Cardiac muscle cell (in vitro differentiated cells and primary cell): ENCODE measurements around the gene IMPDH1. TPM values are rescaled to one million over a fixed set of nuclear protein-coding genes. Genes with fewer than 3 reads are reported as not detected.

Experiments used
- DNase-seq, 2 donors: peaks; one replicate each; pipeline versions ENCODE4 v3.0.0 to v3.0.0-alpha.2; 2010 to 2017; ENCODE audit warnings: low read depth in 1 of 2, low spot score in 1 of 2
- H3K27ac ChIP-seq: fragments of 200-600 bp; sonication (generic); 2 replicates; pipeline ENCODE4 v1.5.1; 2016
- H3K27me3 ChIP-seq: fragments of 200-600 bp; sonication (generic); 2 replicates; pipeline ENCODE4 v1.6.0; 2016; ENCODE audit warnings: control low read depth
- H3K36me3 ChIP-seq: fragments of 200-600 bp; sonication (generic); 2 replicates; pipeline ENCODE4 v1.5.1; 2016; ENCODE audit warnings: control low read depth
- H3K4me1 ChIP-seq: fragments of 200-600 bp; sonication (generic); 2 replicates; pipeline ENCODE4 v1.8.1; 2017; ENCODE audit warnings: low read depth, mild to moderate bottlenecking, mixed run types
- H3K4me3 ChIP-seq: fragments of 200-600 bp; sonication (generic); 2 replicates; pipeline ENCODE4 v1.5.1; 2016; ENCODE audit warnings: mild to moderate bottlenecking
- H3K9me3 ChIP-seq: fragments of 200-600 bp; sonication (generic); 2 replicates; pipeline ENCODE4 v1.5.1; 2017; ENCODE audit warnings: low read depth, mild to moderate bottlenecking, control low read depth
- polyA plus RNA-seq: library from polyadenylated mRNA; unstranded; fragments of >200 nt; fragmentation: Nextera tagmentation; extraction: Ambion mirVana; gene quantifications from 2 replicates; pipeline ENCODE4 v1.2.1, GENCODE V29; 2016
- total RNA-seq: library from RNA; depleted of rRNA; stranded (reverse); fragments of >200 nt; gene quantifications from 2 replicates; pipeline ENCODE4 v1.2.3, GENCODE V29; 2016
- TF ChIP-seq, protein P1 (sequence below): IDR thresholded peaks from 2 replicates; pipeline ENCODE4 v1.5.1; 2012; ENCODE audit warnings: low read depth, mild to moderate bottlenecking, low read length

The IMPDH1 gene
- total and polyA plus RNA-seq, 2 experiments from 2014 or later: 20.5 to 24.0 TPM

DNA sequence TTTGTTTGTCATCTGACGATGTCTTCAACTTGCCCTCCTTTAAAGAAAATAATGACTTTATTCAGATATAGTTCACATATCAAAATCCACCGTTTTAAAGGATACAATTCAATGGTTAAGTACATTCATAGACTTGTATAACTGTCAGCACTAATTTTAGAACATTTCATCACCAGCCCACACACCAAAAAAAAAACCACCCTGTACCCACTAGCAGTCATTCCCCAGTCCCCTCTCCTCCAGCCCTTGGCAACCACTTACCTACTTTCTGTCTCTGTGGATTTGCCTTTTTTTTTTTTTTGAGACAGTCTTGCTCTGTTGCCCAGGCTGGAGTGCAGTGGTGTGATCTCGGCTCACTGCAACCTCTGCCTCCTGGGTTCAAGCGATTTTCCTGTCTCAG lies 40.6 kb upstream of the IMPDH1 start:
- peak in 1 of 2 donors; percentile 29 for DNase-seq

DNA sequence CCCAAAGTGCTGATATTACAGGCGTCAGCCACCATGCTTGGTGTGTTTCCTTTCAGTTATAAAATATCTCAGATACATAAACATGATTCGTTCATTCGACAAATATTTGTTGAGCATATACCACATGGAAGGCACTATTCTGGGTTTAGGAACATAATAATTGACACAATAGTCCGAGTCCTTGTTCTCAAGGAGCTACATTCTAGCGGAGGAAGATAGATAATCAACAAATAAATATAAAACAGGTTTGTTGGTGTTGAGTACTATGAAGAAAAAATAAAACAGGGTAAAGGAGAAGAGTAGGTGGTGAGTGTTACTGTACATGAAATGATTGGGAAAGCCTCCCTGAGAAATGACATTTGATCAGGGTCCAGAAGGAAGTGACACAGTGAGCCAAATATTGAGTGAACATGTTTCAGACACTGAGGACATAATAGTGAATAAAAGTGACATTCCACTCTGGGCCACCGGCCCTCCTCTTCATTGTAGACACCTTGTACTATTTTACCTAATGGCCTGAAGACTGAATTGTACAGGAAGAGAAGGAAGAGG lies 39.0 kb upstream of the IMPDH1 start:
- Histone ChIP-seq H3K4me3 (no peak overlapping the region), H3K9me3 (no peaks in the 10 kb centered on the region), H3K27ac (no peak overlapping the region), H3K36me3 (no peaks in the 10 kb centered on the region), H3K4me1 (peaks cover 5% of the 10 kb centered on the region), H3K27me3 (no peaks in the 10 kb centered on the region)
- no peak for DNase-seq
- TF ChIP-seq, protein P1, sequence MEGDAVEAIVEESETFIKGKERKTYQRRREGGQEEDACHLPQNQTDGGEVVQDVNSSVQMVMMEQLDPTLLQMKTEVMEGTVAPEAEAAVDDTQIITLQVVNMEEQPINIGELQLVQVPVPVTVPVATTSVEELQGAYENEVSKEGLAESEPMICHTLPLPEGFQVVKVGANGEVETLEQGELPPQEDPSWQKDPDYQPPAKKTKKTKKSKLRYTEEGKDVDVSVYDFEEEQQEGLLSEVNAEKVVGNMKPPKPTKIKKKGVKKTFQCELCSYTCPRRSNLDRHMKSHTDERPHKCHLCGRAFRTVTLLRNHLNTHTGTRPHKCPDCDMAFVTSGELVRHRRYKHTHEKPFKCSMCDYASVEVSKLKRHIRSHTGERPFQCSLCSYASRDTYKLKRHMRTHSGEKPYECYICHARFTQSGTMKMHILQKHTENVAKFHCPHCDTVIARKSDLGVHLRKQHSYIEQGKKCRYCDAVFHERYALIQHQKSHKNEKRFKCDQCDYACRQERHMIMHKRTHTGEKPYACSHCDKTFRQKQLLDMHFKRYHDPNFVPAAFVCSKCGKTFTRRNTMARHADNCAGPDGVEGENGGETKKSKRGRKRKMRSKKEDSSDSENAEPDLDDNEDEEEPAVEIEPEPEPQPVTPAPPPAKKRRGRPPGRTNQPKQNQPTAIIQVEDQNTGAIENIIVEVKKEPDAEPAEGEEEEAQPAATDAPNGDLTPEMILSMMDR: no peak

More for the DNA sequence above, 40.6 kb upstream of the IMPDH1 start:
- TF ChIP-seq, protein P1: no peak
- Histone ChIP-seq H3K27ac (no peak overlapping the region), H3K27me3 (no peaks in the 10 kb centered on the region), H3K36me3 (no peaks in the 10 kb centered on the region), H3K9me3 (no peaks in the 10 kb centered on the region), H3K4me3 (no peak overlapping the region), H3K4me1 (peaks cover 19% of the 10 kb centered on the region)

DNA sequence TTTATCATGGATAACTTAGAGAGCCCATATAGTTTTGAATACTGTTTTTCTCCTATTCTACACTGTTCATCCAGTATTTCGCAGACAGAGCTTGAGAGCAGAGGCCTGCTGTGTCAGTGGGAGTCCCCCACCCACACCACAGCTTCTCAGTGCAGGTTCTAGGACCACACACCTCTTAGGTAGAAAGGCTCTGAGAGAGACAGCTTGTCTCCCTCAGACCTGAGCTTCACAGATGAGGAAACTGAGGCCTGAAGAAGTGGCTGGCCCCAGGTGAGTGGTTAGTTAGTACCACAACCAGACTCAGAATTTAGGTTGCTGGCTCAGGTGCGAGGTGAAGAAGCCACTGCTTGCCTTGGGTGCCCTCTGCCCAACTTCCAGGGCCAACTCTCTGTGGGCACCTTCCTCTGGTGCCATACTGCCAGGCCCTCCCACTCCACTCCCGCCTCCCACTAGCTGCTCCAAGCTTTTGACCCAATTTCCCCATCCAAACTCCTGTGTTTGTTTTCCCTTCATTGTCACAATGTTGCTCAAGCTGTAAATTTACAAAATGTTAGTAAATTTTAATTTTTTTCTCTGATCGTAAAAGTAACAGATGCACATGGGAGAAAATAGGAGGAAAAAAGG lies 38.3 kb upstream of the IMPDH1 start:
- Histone ChIP-seq H3K4me3 (no peak overlapping the region), H3K9me3 (no peaks in the 10 kb centered on the region), H3K27ac (no peak overlapping the region), H3K36me3 (no peaks in the 10 kb centered on the region), H3K27me3 (no peaks in the 10 kb centered on the region), H3K4me1 (no peaks in the 10 kb centered on the region)
- no peak for DNase-seq
- TF ChIP-seq, protein P1: no peak

DNA sequence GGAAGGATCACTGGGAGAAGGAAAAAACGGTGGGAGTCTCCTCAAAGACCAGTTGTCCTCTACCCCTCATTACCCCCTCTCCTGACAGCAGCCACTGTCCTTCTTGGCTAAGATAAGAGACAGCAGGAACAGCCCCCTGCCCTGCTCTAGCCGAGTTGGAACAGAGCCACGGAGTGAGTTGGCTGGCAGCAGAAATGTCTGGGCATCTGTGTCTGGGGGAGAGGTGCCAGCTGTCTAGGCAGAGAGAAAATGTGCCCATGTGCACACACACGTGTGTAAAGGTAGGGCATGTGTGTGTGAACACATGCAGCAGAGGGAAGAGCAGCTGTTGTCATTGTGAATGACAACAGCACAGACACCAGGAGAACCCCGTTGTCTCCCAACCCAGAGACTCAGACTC lies 36.5 kb upstream of the IMPDH1 start:
- no peak overlapping the region for H3K4me3 ChIP-seq
- no peak for DNase-seq
- no peaks in the 10 kb centered on the region for H3K27me3 ChIP-seq
- no peaks in the 10 kb centered on the region for H3K4me1 ChIP-seq
- no peak overlapping the region for H3K27ac ChIP-seq
- H3K9me3 ChIP-seq: no peaks in the 10 kb centered on the region
- TF ChIP-seq, protein P1: no peak
- no peaks in the 10 kb centered on the region for H3K36me3 ChIP-seq

DNA sequence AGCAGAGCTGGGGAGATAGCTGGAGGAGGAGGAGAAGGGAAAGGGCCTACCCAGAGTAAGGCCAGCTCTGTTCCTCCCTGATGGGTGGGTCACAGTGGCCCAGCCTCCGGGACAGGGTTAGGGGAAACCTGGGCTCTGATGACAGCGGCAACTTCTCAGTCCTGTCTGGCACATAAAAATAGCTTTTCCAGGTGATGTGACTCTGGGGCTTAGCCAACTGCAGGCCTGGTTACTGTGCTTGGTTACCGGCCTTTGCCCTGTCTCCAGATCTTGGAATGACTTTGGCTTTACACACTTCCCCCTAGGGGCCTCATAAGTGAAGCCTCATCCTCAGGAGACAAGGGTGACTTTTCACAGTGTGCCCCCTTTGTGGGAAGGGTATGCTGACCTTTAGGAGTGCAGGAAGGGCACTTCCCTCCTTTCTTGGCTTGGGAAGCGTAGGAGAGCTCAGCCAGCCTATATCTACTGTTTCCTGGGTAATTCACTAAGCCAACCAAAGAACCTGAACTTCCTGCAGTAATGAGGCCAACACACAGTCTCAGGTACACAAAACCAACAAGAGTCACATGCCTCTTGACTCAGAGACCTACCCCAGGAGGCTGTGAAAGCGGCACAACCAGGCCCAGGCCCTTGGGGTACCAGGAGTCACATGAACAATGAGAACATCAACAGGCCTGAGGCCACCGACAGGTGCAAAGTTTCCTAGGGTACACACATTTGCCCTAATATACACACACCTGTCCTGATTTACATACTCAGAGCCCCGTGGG lies 34.2 kb upstream of the IMPDH1 start:
- H3K4me1 ChIP-seq: no peaks in the 10 kb centered on the region
- no peaks in the 10 kb centered on the region for H3K36me3 ChIP-seq
- TF ChIP-seq, protein P1: no peak
- H3K27me3 ChIP-seq: no peaks in the 10 kb centered on the region
- no peak overlapping the region for H3K27ac ChIP-seq
- no peak for DNase-seq
- no peaks in the 10 kb centered on the region for H3K9me3 ChIP-seq
- H3K4me3 ChIP-seq: no peak overlapping the region
